GM12878 (cell line): ENCODE data around the gene SOX18. TPM values are rescaled to one million over a fixed set of nuclear protein-coding genes. Genes with fewer than 3 reads are reported as not detected.
"Not testable (repeated sequence)": the region's sequence is repeated elsewhere in the genome, so short reads cannot be mapped to it uniquely, and the experiment has no call there.

Source experiments
- ATAC-seq: fragments of 200-7000 bp; cut with Tn5 transposase; 3 replicates; pipeline ENCODE4 v1.9.1; 2020; ENCODE audit warnings: mild to moderate bottlenecking, moderate library complexity
- BruUV-seq: library from RNA; stranded (reverse); fragments of 400-500 nt; replicated peaks from 2 replicates; lab custom pipeline; 2021; lab: Mats Ljungman, UMichigan
- CTCF ChIA-PET: fragments of 300-600 bp; sonication (Branson Sonifier 250); formaldehyde crosslinking; extraction: SDS; loops from one replicate; lab custom pipeline; 2021; ENCODE audit warnings: inconsistent platforms; lab: Yijun Ruan, JAX
- POLR2A ChIA-PET: fragments of 350-600 bp; formaldehyde crosslinking; extraction: SDS; loops from one replicate; lab custom pipeline; 2021; ENCODE audit warnings: inconsistent platforms; lab: Charles Lee
- RAD21 ChIA-PET: fragments of 300-600 bp; sonication (Branson Sonifier 250); formaldehyde crosslinking; loops from one replicate; lab custom pipeline; 2023; ENCODE audit warnings: antibody characterized with exemption; ENCODE audit not compliant: unreplicated experiment; lab: Charles Lee
- SMC1A ChIA-PET: fragments of 300-600 bp; sonication (Branson Sonifier 250); formaldehyde crosslinking; loops from one replicate; lab custom pipeline; 2023; ENCODE audit not compliant: unreplicated experiment, uncharacterized antibody; lab: Charles Lee
- DNase-seq: peaks from one replicate; pipeline ENCODE4 v3.0.0-alpha.2; 2011; ENCODE audit warnings: low read depth, low spot score
- FAIRE-seq: peaks from 3 replicates; lab custom pipeline; 2011; peaks lifted over from hg19 to GRCh38; lab: Jason Lieb, UNC
- H2AFZ ChIP-seq: 2 replicates; pipeline ENCODE4 v1.6.0; 2011; ENCODE audit warnings: low read depth, low read length, control low read depth; ENCODE audit not compliant: control insufficient read depth
- H3K27ac ChIP-seq: 2 replicates; pipeline ENCODE4 v1.5.1; 2011; ENCODE audit warnings: control low read depth; ENCODE audit not compliant: control insufficient read depth, insufficient read depth
- H3K27me3 ChIP-seq, 2 experiments: replicated peaks in 1 of 2; 2 replicates each; pipeline versions ENCODE4 v1.6.0 to v1.6.1; 2011; ENCODE audit warnings: low read length in 1 of 2; ENCODE audit not compliant: control insufficient read depth in 2 of 2, insufficient read depth in 2 of 2
- H3K36me3 ChIP-seq, 2 experiments: 2 replicates each; pipeline ENCODE4 v1.5.1; 2011; ENCODE audit warnings: low read length in 1 of 2; ENCODE audit not compliant: control insufficient read depth in 2 of 2, insufficient read depth in 2 of 2
- H3K4me1 ChIP-seq: 2 replicates; pipeline ENCODE4 v1.6.1; 2011; ENCODE audit warnings: mild to moderate bottlenecking, low read length, moderate library complexity, mixed read lengths; ENCODE audit not compliant: control insufficient read depth, insufficient read depth
- H3K4me2 ChIP-seq: 2 replicates; pipeline ENCODE4 v1.6.0; 2011; ENCODE audit warnings: control low read depth; ENCODE audit not compliant: control insufficient read depth, insufficient read depth
- H3K4me3 ChIP-seq: fragments of 200-600 bp; sonication (generic); 2 replicates; pipeline ENCODE4 v1.5.1; 2016
- H3K79me2 ChIP-seq: 2 replicates; pipeline ENCODE4 v1.6.0; 2011; ENCODE audit warnings: low read length; ENCODE audit not compliant: control insufficient read depth, insufficient read depth
- H3K9ac ChIP-seq: 2 replicates; pipeline ENCODE4 v1.8.0; 2011; ENCODE audit warnings: low read length, control low read depth, mixed read lengths; ENCODE audit not compliant: control insufficient read depth, insufficient read depth
- H3K9me3 ChIP-seq: replicated peaks from 3 replicates; pipeline ENCODE4 v1.5.1; 2011; ENCODE audit warnings: mild to moderate bottlenecking, low read length; ENCODE audit not compliant: control insufficient read depth, insufficient read depth
- H4K20me1 ChIP-seq: 2 replicates; pipeline ENCODE4 v1.6.0; 2011; ENCODE audit not compliant: control insufficient read depth, insufficient read depth
- BMI1 ChIP-seq: fragments of 450-650 bp; IDR thresholded peaks from 2 replicates; pipeline ENCODE4 v1.6.1; 2016; ENCODE audit warnings: mild to moderate bottlenecking, moderate library complexity, borderline replicate concordance
- CBFB ChIP-seq: IDR thresholded peaks from 2 replicates; pipeline ENCODE4 v1.6.1; 2016; ENCODE audit warnings: antibody characterized with exemption, low read depth
- CTCF ChIP-seq, 3 experiments: IDR thresholded peaks in 2 of 3; conservative IDR thresholded peaks in 1 of 3; 2 replicates each; pipeline ENCODE4 v1.5.1; 2011; ENCODE audit warnings: low read depth in 3 of 3, low read length in 3 of 3, mild to moderate bottlenecking in 3 of 3, control low read depth in 2 of 3, moderate library complexity in 2 of 3, inconsistent platforms in 1 of 3, mixed read lengths in 1 of 3; ENCODE audit not compliant: control insufficient read depth in 2 of 3, insufficient read depth in 1 of 3; ENCODE audit errors: extremely low read depth in 1 of 3
- FOXK2 ChIP-seq: fragments of 450-650 bp; IDR thresholded peaks from 2 replicates; pipeline ENCODE4 v1.6.1; 2017; ENCODE audit warnings: mild to moderate bottlenecking, moderate library complexity
- WGBS: methylation state at CpG from one replicate; pipeline ENCODE4 v1.1.6; 2016; ENCODE audit warnings: low lambda C conversion rate; ENCODE audit not compliant: insufficient replicate concordance, insufficient coverage; ENCODE audit errors: missing lambda C conversion rate; 5-methylcytosine and 5-hydroxymethylcytosine counted together
- in situ Hi-C: fragments of 300-500 bp; cut with MboI; formaldehyde crosslinking; loops from 9 replicates; pipeline ENCODE4 v1.14.3; 2018; ENCODE audit warnings: mixed read lengths
- intact Hi-C: fragments of 100-400 bp; cut with micrococcal nuclease; formaldehyde crosslinking; loops from one replicate; pipeline ENCODE4 v1.14.2; 2022; ENCODE audit not compliant: unreplicated experiment
- polyA plus RNA-seq, 11 experiments: library from polyadenylated mRNA; depleted of rRNA in 4 of 11; unstranded in 6 of 11; stranded (reverse) in 5 of 11; fragments of >200 nt; fragmentation: Nextera tagmentation in 4 of 11; fragmentation: Illumina TruSeq in 1 of 11; extraction: Ambion mirVana in 4 of 11; extraction: Trizol in 1 of 11; gene quantifications; 1 replicate in 1 of 11; 2 replicates in 10 of 11; pipeline versions ENCODE4 v1.2.1 to v1.2.3, GENCODE V29; 2011 to 2016; ENCODE audit warnings: inconsistent platforms in 2 of 11, missing spikeins in 2 of 11, low read depth in 1 of 11
- total RNA-seq, 4 experiments: library from RNA; depleted of rRNA in 3 of 4; stranded (reverse); fragments of >200 nt in 3 of 4; fragmentation: Illumina TruSeq in 1 of 4; extraction: Trizol in 1 of 4; gene quantifications; 2 replicates each; pipeline versions ENCODE4 v1.2.1 to v1.2.3, GENCODE V29; 2013 to 2021

The SOX18 gene
- total and polyA plus RNA-seq, 10 of the 15 experiments (the other 5 are each of a cell fraction or from before 2014, with no cell fraction given), result 0.05 to 5.6 (median 0.28) TPM; not detected in 3

GRCh38 chr20:64090165-64090564 lies 40.7 kb upstream of the SOX18 start:
- ATAC-seq, result no peak
- Histone ChIP-seq H3K4me1 (no peaks in the 10 kb centered on the region), H3K9me3 (peaks cover 7% of the 10 kb centered on the region; the same call in 1 of the 3 replicates), H3K79me2 (no peaks in the 10 kb centered on the region), H3K27me3 (no peaks in the 10 kb centered on the region), H3K27ac (no peak overlapping the region), H3K4me3 (no peak overlapping the region), H2AFZ (no peak overlapping the region), H3K9ac (no peak overlapping the region), H3K4me2 (no peak overlapping the region), H3K36me3 (no peaks in the 10 kb centered on the region), H4K20me1 (no peaks in the 10 kb centered on the region)
- TF ChIP-seq CTCF (IDR thresholded peaks at IDR 0.05 in 2 of 3, conservative IDR thresholded peaks at IDR 0.05 in 1 of 3; ENCODE audit: control insufficient read depth in 2 of 3, extremely low read depth in 1 of 3, insufficient read depth in 1 of 3, low read depth in 3 of 3, low read length in 3 of 3), result no peak
- TF ChIP-seq BMI1, result peak; percentile 74
- no peak for TF ChIP-seq CBFB
- TF ChIP-seq FOXK2, result 0 out of 2 replicates have a peak, but pooled peaks have one; percentile 15
- in situ Hi-C loops (no loop called here), intact Hi-C loops (no loop called here)
- ChIA-PET POLR2A (no interaction called here), RAD21 (no interaction called here), SMC1A (interaction anchor here (0.6 kb wide), 1 partner anchor 20 kb away, joined by 3 read pairs; no protein-coding TSS in a partner anchor), CTCF (interaction anchor here (0.9 kb wide), 1 partner anchor 10 kb away, joined by 4 read pairs; no protein-coding TSS in a partner anchor)
- WGBS, result 29% methylated on average over 10 of the region's 10 CpGs
- no peak for FAIRE-seq
- no peak for DNase-seq
- BruUV-seq, result no TSS peak

- POLR2A ChIA-PET, BruUV-seq, H3K36me3 ChIP-seq, H3K4me1 ChIP-seq, DNase-seq, H3K9ac ChIP-seq, H3K9me3 ChIP-seq, intact Hi-C loops, ATAC-seq, H3K79me2 ChIP-seq, CTCF ChIA-PET, in situ Hi-C loops, H3K4me3 ChIP-seq, H3K27ac ChIP-seq, H3K27me3 ChIP-seq, RAD21 ChIA-PET, H2AFZ ChIP-seq, SMC1A ChIA-PET, H3K4me2 ChIP-seq, H4K20me1 ChIP-seq: not testable (repeated sequence)
- peak; percentile 27 for FAIRE-seq
These were observed 39.1 kb upstream of the SOX18 start for GRCh38 chr20:64088586-64088985.

- H3K4me1 ChIP-seq, in situ Hi-C loops, BruUV-seq, H3K9me3 ChIP-seq, H3K27ac ChIP-seq, RAD21 ChIA-PET, H3K36me3 ChIP-seq, H2AFZ ChIP-seq, DNase-seq, H3K4me3 ChIP-seq, H3K27me3 ChIP-seq, H3K4me2 ChIP-seq, ATAC-seq, H3K79me2 ChIP-seq, H3K9ac ChIP-seq, intact Hi-C loops, FAIRE-seq, POLR2A ChIA-PET, H4K20me1 ChIP-seq: not testable (repeated sequence)
- WGBS, result 88% methylated on average over 10 of the region's 36 CpGs
- ChIA-PET CTCF (interaction anchor here (1.4 kb wide), 1 partner anchor 14 kb away, joined by 5 read pairs; no protein-coding TSS in a partner anchor), SMC1A (interaction anchor here (0.7 to 2.4 kb wide), 2 partner anchors 16 to 33 kb away, joined by 4 to 10 read pairs; no protein-coding TSS in a partner anchor)
These were observed 37.9 kb upstream of the SOX18 start for GRCh38 chr20:64087226-64087825.
